Heart right ventricle (tissue), 16 donors: ENCODE data around the gene TET3. TPM values are rescaled to one million over a fixed set of nuclear protein-coding genes. Genes with fewer than 3 reads are reported as not detected.

Source experiments
- ATAC-seq, 8 donors: fragments of 200-7000 bp; cut with Tn5 transposase; one replicate each; pipeline ENCODE4 v1.9.1; 2020; ENCODE audit warnings: mild to moderate bottlenecking in 8 of 8, moderate library complexity in 8 of 8, moderate number of reproducible peaks in 1 of 8
- DNase-seq, 2 donors: peaks; one replicate each; pipeline ENCODE4 v3.0.0-alpha.2; 2020
- H3K27ac ChIP-seq, 10 donors: fragments of 200-600 bp; sonication (generic) in 2 of 10; one replicate each; pipeline versions ENCODE4 v1.5.0 to v1.8.0; 2020 to 2022; ENCODE audit warnings: mild to moderate bottlenecking in 3 of 10
- H3K27me3 ChIP-seq, 7 donors: fragments of 200-600 bp; one replicate each; pipeline ENCODE4 v1.8.0; 2021 to 2022; ENCODE audit warnings: mild to moderate bottlenecking in 2 of 7
- H3K36me3 ChIP-seq, 9 donors: fragments of 200-600 bp; sonication (generic) in 1 of 9; one replicate each; pipeline versions ENCODE4 v1.5.0 to v1.8.0; 2020 to 2022; ENCODE audit warnings: mild to moderate bottlenecking in 2 of 9
- H3K4me1 ChIP-seq, 9 donors: fragments of 200-600 bp; sonication (generic) in 1 of 9; one replicate each; pipeline versions ENCODE4 v1.5.0 to v1.8.0; 2020 to 2022; ENCODE audit warnings: mild to moderate bottlenecking in 4 of 9
- H3K4me3 ChIP-seq, 10 donors: fragments of 200-600 bp; sonication (generic) in 2 of 10; one replicate each; pipeline versions ENCODE4 v1.5.0 to v1.8.0; 2020 to 2022; ENCODE audit warnings: mild to moderate bottlenecking in 7 of 10, moderate library complexity in 2 of 10
- H3K9me3 ChIP-seq, 11 donors: fragments of 200-600 bp in 10 of 11; sonication (generic) in 2 of 11; one replicate each; pipeline versions ENCODE4 v1.5.0 to v1.8.0; 2013 to 2022; ENCODE audit warnings: mild to moderate bottlenecking in 2 of 11, control low read depth in 1 of 11, moderate library complexity in 1 of 11
- WGBS, 2 donors: extraction: QIAGEN DNeasy Blood & Tissue Kit; methylation state at CpG; one replicate each; pipeline ENCODE4 v1.1.7; 2013; ENCODE audit warnings: inconsistent platforms in 1 of 2; 5-methylcytosine and 5-hydroxymethylcytosine counted together
- intact Hi-C, 10 donors: fragments of 100-400 bp; cut with DNase I; formaldehyde crosslinking; loops; one replicate each; pipeline versions ENCODE4 v1.11.1 to v1.14.2; 2022
- polyA plus RNA-seq, 2 donors: library from polyadenylated mRNA; stranded (reverse); fragments of 200-250 nt; gene quantifications; one replicate each; pipeline ENCODE4 v1.2.3, GENCODE V29; 2013
- total RNA-seq, 10 donors: library from RNA; stranded (reverse); fragmentation: NEBNext Ultra II Directional in 3 of 10; extraction: Animal tissue kit (Norgen Biotek cat#: 25700) in 3 of 10; gene quantifications; one replicate each; pipeline versions ENCODE4 v1.2.1 to v1.2.4, GENCODE V29; 2021 to 2023
- TF ChIP-seq, protein P1 (sequence below), 9 donors: fragments of 200-600 bp; sonication (generic) in 2 of 9; IDR thresholded peaks; one replicate each; pipeline versions ENCODE4 v1.5.0 to v1.8.0; 2021 to 2022; ENCODE audit warnings: antibody characterized with exemption in 9 of 9, mild to moderate bottlenecking in 5 of 9, moderate library complexity in 1 of 9
- donor health status: Arrhythmogenic right ventricular cardiomyopathy.
- donor health status: ischemic (EF 13 %, LVEDD 7.1; RV severe dilation, severe dysfunction).
- donor health status: healthy with polysubstance abuse.
- donor health status: DM: no; HTN: yes; CAD: no.
- donor health status: DM: no; HTN: no; CAD: no.
- donor health status: ischemic (EF 25% LVEDD 6.9; RV normal size, moderate dysfunction).
- donor health status: ischemic (EF 25% LVEDD 5.7; RV mildly dilated, moderate dysfunction).
- donor health status: healthy.
- donor health status: DM: yes; HTN: yes; CAD: no.
- donor health status: Ischemic cardiomyopathy.
- donor health status: ischemic (EF 35%, LVEDD 5.7; RV mildly dilated, moderate dysfunction).
- donor health status: nonischemic (EF 11% LVEDD 7.7; RV severe dilation, severe dysfunction).
- donor health status: DM: yes; HTN: yes; CAD: no.
- donor health status: PGD.
- donor health status: ischemic (EF 29% LVEDD 5.4; RV normal size, mild dysfunction).
- donor health status: nonischemic (EF 23%, LVEDD 6.1; RV moderate dilation, normal function).

Gene TET3
- total and polyA plus RNA-seq, 12 donors, result 1.1 to 8.0 (median 2.7) TPM

DNA sequence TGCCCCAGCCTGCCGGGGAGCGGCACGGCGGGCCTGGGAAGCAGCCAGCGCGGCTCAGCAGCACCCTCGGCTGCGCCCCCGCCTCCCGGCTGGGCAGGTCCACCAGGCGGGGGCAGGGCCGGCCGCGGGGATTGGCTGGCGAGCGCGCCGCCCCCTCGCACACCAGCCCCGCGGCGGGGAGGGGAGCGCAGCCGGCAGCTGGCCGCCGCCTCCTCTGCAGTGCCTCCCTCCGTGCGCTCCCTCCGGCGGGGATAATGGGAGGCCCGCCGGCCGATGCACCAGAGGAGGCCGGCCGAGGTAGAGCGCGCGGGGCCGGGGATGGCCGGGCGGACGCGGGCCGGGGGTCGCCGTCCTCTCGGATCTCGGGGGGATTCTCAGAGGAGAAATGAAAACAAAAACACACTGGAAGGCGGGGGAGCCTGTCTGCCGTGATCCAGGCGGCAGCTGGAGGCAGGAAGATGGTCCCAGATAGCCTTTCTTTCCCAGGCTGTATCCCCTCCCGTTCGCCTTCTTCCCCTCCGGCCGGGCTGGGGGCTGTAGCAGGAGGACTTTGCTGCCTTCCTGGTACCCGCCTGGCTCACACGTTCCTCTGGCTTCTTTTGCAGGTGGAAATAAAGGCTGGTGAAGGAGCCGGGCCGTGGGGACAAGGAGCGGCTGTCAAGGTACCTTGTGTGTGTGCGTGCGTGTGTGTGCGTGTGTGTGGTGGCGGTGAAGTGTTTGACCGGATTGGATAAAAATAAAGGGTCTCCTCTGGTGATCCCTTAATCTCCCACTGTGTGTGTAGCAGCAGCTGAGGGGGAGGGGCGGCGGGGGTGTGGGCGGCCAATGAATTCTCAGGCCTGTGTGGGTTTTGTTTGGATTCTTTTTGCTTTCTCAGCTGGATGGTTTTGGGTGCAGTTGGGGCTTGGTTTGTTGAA is 18.1 kb downstream of the TET3 start:
- TF ChIP-seq, protein P1, sequence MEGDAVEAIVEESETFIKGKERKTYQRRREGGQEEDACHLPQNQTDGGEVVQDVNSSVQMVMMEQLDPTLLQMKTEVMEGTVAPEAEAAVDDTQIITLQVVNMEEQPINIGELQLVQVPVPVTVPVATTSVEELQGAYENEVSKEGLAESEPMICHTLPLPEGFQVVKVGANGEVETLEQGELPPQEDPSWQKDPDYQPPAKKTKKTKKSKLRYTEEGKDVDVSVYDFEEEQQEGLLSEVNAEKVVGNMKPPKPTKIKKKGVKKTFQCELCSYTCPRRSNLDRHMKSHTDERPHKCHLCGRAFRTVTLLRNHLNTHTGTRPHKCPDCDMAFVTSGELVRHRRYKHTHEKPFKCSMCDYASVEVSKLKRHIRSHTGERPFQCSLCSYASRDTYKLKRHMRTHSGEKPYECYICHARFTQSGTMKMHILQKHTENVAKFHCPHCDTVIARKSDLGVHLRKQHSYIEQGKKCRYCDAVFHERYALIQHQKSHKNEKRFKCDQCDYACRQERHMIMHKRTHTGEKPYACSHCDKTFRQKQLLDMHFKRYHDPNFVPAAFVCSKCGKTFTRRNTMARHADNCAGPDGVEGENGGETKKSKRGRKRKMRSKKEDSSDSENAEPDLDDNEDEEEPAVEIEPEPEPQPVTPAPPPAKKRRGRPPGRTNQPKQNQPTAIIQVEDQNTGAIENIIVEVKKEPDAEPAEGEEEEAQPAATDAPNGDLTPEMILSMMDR (IDR thresholded peaks at IDR 0.05), result peak in 4 of 9 donors; percentile 4 to 40 (median 22)
- DNase-seq, result peak; percentile 78 to 88
- Histone ChIP-seq H3K27ac (peak overlapping the region in 8 of 10 donors; percentile 36 to 76 (median 59)), H3K4me3 (peak overlapping the region in 9 of 10 donors; percentile 58 to 82 (median 71)), H3K9me3 (no peaks in the 10 kb centered on the region), H3K27me3 (no peaks in the 10 kb centered on the region), H3K36me3 (no peaks in the 10 kb centered on the region), H3K4me1 (peaks cover 23 to 76% (median 68%) of the 10 kb centered on the region in 9 donors)
- intact Hi-C loops, result loop anchor here in 2 of 10 donors (5.0 to 10.0 kb wide), 2 partner anchors 68 to 75 kb away; partner anchors contain the start of gene DGUOK (in 1 of the 2)
- peak; percentile 95 to 98 (median 96) for ATAC-seq
- 2 to 4% methylated on average over 53 to 68 of the region's 68 CpGs for WGBS, 2 donors

DNA sequence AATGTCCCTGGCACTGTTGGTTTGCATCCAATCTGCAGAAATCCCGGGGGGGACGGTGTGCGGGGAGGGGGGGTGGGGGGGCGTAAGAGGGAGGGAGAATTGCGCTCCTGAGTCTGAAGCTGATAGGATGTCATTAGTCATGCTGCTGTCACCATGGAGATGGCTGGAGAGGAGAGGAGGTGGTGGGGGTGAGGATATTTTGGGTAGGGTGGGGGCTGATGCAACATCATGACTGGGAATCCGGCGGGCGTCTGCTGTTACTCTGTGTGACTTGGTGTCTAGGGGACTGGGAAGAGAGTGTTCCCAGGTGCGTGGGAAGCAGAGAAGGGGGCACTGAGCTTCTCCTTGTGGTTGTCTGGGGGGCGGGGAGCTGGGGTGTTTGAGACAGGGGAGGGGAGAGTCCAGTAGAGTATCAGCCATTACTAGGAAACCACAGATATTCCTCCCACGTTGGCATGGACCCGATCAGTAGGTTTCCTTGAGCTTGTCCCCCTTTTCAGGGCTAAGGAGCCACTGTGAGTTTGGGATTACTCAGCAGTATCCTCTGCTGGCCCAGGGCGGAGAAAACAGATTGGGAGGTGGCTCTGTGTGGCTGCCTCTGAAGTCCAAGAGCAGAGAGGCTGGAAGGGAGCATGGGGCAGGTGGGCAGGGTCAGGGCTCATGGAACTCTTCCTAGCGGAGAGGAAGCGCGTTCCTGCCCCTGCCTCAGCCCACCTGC is 18.9 kb downstream of the TET3 start:
- H3K27ac ChIP-seq, result peak overlapping the region in 1 of 10 donors; percentile 19
- H3K27me3 ChIP-seq, result no peaks in the 10 kb centered on the region
- TF ChIP-seq, protein P1 (IDR thresholded peaks at IDR 0.05), result no peak
- WGBS, 2 donors, result 49 to 52% methylated on average over 16 of the region's 16 CpGs
- intact Hi-C loops, result loop anchor here in 2 of 10 donors (5.0 to 10.0 kb wide), 2 partner anchors 69 to 76 kb away; partner anchors contain the start of gene DGUOK (in 1 of the 2)
- DNase-seq, result peak in 1 of 2 donors; percentile 58
- H3K4me1 ChIP-seq, result peaks cover 23 to 85% (median 77%) of the 10 kb centered on the region in 9 donors
- H3K4me3 ChIP-seq, result peak overlapping the region in 7 of 10 donors; percentile 67 to 82 (median 74)
- no peaks in the 10 kb centered on the region for H3K9me3 ChIP-seq
- peak in 5 of 8 donors; percentile 19 to 51 (median 37) for ATAC-seq
- peaks cover 0 to under 1% (median 0%) of the 10 kb centered on the region in 9 donors for H3K36me3 ChIP-seq

DNA sequence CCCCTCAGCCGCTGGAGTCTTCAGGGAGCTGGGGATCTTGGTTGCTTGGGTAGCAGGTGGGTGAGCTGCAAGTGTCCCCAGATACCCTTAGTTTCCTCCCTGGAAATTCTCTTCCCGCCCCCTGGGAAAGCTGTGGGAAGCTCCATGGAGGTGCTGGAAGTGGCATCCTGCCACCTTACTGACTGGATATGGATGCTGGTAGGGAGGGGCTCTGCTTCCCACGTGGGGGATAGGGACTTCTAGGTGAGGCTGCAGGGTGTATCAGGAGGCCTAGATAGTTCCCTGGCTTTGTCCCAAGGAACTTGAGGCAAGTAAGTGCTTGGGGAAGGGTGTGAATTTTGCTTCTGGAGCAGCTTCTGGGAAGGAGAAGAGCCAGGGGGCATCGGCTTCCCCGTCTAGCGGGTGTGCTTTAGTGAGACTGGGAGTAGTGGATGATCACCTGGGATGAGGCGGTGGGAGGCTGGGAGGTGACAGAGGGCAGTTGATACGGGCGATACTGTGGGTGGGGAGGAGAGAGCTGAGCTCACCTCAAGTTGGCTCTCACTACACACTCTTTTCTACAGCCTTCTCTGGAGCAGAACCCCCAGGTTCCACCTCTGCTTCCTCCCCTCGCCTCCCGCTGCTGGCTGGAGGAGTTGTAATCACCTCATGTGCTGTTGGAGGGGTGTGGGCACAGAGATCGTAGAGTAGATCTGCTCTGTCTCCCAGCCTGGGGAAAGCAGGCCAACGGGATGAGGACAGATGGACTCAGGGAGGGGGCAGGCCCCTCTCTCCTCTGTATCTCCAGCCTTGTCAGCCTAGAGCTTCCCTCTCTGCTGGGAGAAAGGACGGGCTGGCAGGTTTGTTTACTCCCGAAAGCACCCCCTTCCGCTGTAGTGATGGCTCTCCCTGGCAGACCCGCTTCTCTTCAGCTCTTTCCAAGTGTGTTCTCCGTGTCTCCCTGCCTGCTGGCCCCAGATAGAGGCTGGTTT is 19.8 kb downstream of the TET3 start:
- Histone ChIP-seq H3K9me3 (no peaks in the 10 kb centered on the region), H3K4me1 (peaks cover 23 to 94% (median 80%) of the 10 kb centered on the region in 9 donors), H3K27me3 (no peaks in the 10 kb centered on the region), H3K36me3 (peaks cover 0 to 9% (median 0%) of the 10 kb centered on the region in 9 donors), H3K27ac (peak overlapping the region in 1 of 10 donors; percentile 19), H3K4me3 (peak overlapping the region in 5 of 10 donors; percentile 5 to 82 (median 74))
- intact Hi-C loops, result loop anchor here in 2 of 10 donors (5.0 to 10.0 kb wide), 2 partner anchors 70 to 77 kb away; partner anchors contain the start of gene DGUOK (in 1 of the 2)
- DNase-seq (no peak), ATAC-seq (no peak)
- 85 to 88% methylated on average over 18 of the region's 18 CpGs for WGBS, 2 donors
- TF ChIP-seq, protein P1 (IDR thresholded peaks at IDR 0.05), result no peak
